GM12878 (cell line): ENCODE measurements around the gene PLCG1.

Experiments used
- EP300 ChIP-seq, 2 experiments: fragments of 150-350 bp in 1 of 2; IDR thresholded peaks; 2 replicates each; pipeline ENCODE4 v1.6.1; 2011 to 2012; ENCODE audit warnings: low read depth in 2 of 2, low read length in 2 of 2, borderline replicate concordance in 1 of 2, improper control_type of control experiment in 1 of 2, inconsistent platforms in 1 of 2; ENCODE audit not compliant: control insufficient read depth in 1 of 2
- POLR2A ChIP-seq: IDR thresholded peaks from 2 replicates; pipeline ENCODE4 v1.6.1; 2011; ENCODE audit warnings: low read depth, mild to moderate bottlenecking, low read length
- SMC3 ChIP-seq: IDR thresholded peaks from 2 replicates; pipeline ENCODE4 v1.6.1; 2011; ENCODE audit warnings: low read length, improper control_type of control experiment, borderline replicate concordance
- SP1 ChIP-seq: IDR thresholded peaks from one replicate; pipeline ENCODE4 v1.6.1; 2011; ENCODE audit warnings: low read depth, low read length
- YY1 ChIP-seq: IDR thresholded peaks from 2 replicates; pipeline ENCODE4 v1.6.1; 2011; ENCODE audit warnings: low read depth, mild to moderate bottlenecking, low read length
- TF ChIP-seq, protein P1 (sequence below), 3 experiments: IDR thresholded peaks in 2 of 3; conservative IDR thresholded peaks in 1 of 3; 2 replicates each; pipeline ENCODE4 v1.5.1; 2011; ENCODE audit warnings: low read depth in 3 of 3, low read length in 3 of 3, mild to moderate bottlenecking in 3 of 3, control low read depth in 2 of 3, moderate library complexity in 2 of 3, inconsistent platforms in 1 of 3, mixed read lengths in 1 of 3; ENCODE audit not compliant: control insufficient read depth in 2 of 3, insufficient read depth in 1 of 3; ENCODE audit errors: extremely low read depth in 1 of 3
- TF ChIP-seq, protein P2 (sequence below): fragments of 450-650 bp; conservative IDR thresholded peaks from 2 replicates; pipeline ENCODE4 v1.6.1; 2017; ENCODE audit warnings: mild to moderate bottlenecking, moderate library complexity

DNA sequence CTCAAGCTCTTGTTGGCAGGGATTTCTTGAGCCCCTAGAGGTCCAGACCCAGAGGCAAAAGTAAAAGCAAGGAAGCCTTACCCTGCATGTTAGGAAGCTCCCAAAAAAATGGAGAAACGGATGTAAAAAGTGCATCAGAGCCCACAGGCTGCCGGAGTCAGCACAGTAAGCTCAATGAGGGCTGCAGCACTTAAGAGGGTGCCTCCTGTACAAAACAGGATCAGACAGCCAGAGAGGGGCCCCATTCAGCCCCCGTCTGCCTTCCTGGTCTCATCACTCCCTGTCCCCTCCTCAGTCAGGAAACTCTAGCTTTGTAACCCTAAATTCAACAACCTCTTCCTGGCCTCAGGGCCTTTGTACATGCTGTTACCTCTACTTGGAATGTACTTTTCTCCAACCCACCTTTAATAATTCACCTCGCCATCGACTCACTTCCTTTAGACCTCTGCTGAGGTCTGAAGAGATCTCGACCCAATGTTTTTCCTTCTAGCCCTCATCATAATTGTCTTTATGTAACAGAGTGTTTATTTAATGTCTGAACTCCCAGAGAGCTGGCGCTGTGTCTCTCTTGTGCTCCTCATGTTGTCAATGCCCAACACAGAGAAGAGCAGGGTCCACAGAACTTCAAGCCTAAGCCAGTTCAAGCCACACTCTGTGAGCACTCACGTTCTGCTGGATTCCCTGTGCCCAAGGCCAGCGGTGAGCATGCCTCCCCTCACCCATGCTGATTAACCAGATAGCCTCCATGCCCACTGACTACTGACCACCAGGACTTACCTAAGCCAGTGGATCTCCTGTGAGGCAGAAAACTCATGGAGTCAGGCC is 2.8 kb upstream of the PLCG1 start:
- TF ChIP-seq, protein P1, sequence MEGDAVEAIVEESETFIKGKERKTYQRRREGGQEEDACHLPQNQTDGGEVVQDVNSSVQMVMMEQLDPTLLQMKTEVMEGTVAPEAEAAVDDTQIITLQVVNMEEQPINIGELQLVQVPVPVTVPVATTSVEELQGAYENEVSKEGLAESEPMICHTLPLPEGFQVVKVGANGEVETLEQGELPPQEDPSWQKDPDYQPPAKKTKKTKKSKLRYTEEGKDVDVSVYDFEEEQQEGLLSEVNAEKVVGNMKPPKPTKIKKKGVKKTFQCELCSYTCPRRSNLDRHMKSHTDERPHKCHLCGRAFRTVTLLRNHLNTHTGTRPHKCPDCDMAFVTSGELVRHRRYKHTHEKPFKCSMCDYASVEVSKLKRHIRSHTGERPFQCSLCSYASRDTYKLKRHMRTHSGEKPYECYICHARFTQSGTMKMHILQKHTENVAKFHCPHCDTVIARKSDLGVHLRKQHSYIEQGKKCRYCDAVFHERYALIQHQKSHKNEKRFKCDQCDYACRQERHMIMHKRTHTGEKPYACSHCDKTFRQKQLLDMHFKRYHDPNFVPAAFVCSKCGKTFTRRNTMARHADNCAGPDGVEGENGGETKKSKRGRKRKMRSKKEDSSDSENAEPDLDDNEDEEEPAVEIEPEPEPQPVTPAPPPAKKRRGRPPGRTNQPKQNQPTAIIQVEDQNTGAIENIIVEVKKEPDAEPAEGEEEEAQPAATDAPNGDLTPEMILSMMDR (IDR thresholded peaks at IDR 0.05 in 2 of 3, conservative IDR thresholded peaks at IDR 0.05 in 1 of 3; ENCODE audit: control insufficient read depth in 2 of 3, extremely low read depth in 1 of 3, insufficient read depth in 1 of 3, low read depth in 3 of 3, low read length in 3 of 3), result no peak
- TF ChIP-seq YY1, result no peak
- no peak for TF ChIP-seq POLR2A
- TF ChIP-seq SMC3, result no peak
- TF ChIP-seq EP300 (IDR thresholded peaks at IDR 0.05; ENCODE audit: borderline replicate concordance in 1 of 2, control insufficient read depth in 1 of 2, low read depth in 2 of 2, low read length in 2 of 2), result no peak
- TF ChIP-seq SP1, result no peak
- TF ChIP-seq, protein P2, sequence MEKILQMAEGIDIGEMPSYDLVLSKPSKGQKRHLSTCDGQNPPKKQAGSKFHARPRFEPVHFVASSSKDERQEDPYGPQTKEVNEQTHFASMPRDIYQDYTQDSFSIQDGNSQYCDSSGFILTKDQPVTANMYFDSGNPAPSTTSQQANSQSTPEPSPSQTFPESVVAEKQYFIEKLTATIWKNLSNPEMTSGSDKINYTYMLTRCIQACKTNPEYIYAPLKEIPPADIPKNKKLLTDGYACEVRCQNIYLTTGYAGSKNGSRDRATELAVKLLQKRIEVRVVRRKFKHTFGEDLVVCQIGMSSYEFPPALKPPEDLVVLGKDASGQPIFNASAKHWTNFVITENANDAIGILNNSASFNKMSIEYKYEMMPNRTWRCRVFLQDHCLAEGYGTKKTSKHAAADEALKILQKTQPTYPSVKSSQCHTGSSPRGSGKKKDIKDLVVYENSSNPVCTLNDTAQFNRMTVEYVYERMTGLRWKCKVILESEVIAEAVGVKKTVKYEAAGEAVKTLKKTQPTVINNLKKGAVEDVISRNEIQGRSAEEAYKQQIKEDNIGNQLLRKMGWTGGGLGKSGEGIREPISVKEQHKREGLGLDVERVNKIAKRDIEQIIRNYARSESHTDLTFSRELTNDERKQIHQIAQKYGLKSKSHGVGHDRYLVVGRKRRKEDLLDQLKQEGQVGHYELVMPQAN, result no peak
